ENCODE results near the gene RFESD.

DNA sequence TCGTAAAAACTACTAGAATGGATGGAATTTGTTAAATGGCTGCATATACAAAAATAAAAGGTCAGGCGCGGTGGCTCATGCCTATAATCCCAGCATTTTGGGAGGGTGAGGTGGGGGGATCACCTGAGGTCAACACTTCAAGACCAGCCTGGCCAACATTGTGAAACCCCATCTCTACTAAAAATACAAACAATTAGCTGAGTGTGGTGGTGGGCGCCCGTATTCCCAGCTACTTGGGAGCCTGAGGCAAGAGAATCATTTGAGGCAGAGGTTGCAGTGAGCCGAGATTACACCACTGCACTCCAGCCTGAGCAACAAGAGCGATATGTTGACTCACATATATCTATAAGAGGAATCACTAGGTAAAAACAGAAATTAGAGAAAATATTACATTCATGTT is 36.0 kb upstream of the RFESD start:
- TF ChIP-seq, protein P1, sequence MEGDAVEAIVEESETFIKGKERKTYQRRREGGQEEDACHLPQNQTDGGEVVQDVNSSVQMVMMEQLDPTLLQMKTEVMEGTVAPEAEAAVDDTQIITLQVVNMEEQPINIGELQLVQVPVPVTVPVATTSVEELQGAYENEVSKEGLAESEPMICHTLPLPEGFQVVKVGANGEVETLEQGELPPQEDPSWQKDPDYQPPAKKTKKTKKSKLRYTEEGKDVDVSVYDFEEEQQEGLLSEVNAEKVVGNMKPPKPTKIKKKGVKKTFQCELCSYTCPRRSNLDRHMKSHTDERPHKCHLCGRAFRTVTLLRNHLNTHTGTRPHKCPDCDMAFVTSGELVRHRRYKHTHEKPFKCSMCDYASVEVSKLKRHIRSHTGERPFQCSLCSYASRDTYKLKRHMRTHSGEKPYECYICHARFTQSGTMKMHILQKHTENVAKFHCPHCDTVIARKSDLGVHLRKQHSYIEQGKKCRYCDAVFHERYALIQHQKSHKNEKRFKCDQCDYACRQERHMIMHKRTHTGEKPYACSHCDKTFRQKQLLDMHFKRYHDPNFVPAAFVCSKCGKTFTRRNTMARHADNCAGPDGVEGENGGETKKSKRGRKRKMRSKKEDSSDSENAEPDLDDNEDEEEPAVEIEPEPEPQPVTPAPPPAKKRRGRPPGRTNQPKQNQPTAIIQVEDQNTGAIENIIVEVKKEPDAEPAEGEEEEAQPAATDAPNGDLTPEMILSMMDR (IDR thresholded peaks at IDR 0.05): no peak
- TF ChIP-seq POLR2AphosphoS5 (IDR thresholded peaks at IDR 0.05) (no peak), POLR2A (IDR thresholded peaks at IDR 0.05) (no peak), EP300 (IDR thresholded peaks at IDR 0.05) (no peak)

Data from stomach (tissue), 4 donors.